Measurements from ENCODE around the gene SNX13.

DNA sequence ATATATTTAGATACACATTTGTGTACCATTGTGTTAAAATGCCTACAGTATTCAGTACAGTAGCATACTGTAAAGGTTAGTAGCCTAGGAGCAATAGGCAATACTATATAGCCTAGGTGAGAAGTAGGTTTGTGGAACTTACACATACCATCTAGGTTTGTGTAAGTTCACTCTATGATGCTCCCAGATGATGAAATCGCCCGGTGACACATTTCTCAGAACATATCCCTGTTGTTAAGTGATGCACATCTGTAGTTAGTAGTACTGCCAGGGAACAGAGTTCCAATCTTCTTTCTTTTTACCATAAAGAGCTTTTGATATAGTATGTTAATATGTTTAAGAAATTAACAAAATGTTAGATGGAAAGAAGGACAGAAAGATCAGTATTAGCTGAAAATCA lies 138.2 kb downstream of the SNX13 start:
- TF ChIP-seq, protein P1, sequence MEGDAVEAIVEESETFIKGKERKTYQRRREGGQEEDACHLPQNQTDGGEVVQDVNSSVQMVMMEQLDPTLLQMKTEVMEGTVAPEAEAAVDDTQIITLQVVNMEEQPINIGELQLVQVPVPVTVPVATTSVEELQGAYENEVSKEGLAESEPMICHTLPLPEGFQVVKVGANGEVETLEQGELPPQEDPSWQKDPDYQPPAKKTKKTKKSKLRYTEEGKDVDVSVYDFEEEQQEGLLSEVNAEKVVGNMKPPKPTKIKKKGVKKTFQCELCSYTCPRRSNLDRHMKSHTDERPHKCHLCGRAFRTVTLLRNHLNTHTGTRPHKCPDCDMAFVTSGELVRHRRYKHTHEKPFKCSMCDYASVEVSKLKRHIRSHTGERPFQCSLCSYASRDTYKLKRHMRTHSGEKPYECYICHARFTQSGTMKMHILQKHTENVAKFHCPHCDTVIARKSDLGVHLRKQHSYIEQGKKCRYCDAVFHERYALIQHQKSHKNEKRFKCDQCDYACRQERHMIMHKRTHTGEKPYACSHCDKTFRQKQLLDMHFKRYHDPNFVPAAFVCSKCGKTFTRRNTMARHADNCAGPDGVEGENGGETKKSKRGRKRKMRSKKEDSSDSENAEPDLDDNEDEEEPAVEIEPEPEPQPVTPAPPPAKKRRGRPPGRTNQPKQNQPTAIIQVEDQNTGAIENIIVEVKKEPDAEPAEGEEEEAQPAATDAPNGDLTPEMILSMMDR (IDR thresholded peaks at IDR 0.05), result no peak
- TF ChIP-seq EZH2 (IDR thresholded peaks at IDR 0.05; ENCODE audit: borderline replicate concordance, insufficient read depth, low read depth, low read length, poor library complexity, severe bottlenecking), result no peak
